Fibroblast of skin of left quadriceps (primary cell): Measurements from ENCODE around the gene ZAR1L.

Experiments used
- DNase-seq, 2 experiments: peaks; one replicate each; pipeline ENCODE4 v3.0.0-alpha.2; 2013; ENCODE audit warnings: low read depth in 2 of 2

The ZAR1L gene

DNA sequence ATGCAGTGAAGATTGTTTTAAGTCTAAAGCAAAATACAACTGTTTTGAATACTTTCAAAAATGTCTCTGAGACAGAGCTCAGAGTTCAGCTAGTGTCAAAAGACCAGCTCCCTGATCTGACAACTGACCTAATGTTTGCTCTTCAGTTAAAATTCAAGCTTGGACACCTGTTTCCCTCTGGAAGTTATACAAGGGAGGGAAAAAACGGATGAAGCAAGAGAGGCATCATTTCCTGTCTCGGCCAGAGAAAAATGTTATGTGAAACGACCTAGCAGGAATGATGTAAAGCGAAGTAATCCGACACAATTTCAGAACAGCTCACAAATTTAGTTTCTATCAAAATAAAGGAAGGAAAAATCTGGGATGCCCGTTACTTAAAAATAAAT is 59.4 kb downstream of the ZAR1L start:
- DNase-seq: peak; percentile 4 to 5

DNA sequence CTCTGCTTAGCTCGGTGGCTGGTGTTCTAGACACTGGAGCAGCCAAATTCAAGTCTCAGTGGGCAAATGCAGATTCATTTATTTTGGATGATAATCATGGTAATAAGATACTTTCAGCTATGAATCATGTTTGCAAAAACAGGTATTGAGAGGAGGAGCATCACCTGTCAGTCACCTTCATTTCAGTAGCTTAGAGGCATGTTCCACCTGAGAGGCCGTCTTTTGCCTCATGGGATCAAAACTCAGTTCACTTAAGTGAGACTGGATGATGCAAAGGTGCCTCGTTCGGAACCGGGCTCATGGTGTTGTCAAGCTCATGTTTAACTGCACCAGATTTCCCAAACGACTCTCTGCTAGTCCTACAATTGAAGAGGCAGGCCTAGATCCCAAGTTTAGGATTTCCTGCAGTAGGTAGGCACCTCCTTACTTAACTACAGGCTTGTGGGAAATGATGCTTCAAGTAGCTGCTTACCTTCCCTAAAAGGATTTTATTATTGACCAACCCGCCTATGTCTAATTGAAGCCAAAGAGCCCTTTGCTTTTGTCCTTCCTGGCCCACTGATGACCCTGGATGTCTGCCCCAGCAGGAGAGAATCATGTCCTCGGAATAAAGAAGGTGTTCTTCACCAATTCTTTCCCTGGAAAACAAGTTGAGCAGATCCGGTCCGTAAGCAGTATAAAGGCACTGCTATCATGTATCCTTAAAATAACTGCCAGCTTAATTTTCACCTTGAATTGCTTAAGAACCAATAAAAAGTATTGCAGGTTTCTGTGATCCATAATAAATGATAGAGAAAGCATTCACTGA is 60.0 kb downstream of the ZAR1L start:
- no peak for DNase-seq

DNA sequence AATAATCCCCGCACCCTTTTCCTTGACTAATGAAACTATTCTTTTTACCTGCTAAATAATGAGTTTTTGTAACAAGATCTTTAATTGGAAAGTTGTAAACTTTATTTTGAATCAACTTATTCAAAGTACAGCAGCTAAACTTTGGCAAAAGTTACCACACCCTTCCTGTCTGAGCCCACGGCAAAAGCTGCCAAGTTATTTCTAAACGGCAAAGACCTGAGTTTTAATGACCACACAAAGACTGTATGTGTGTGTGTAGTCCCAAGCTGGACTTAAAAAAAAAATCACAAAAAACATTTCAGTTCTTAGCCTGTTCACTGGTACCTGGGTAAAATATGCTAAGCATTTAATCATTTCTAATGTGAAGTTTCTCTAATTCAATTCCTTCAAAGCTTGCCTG is 60.7 kb downstream of the ZAR1L start:
- no peak for DNase-seq

DNA sequence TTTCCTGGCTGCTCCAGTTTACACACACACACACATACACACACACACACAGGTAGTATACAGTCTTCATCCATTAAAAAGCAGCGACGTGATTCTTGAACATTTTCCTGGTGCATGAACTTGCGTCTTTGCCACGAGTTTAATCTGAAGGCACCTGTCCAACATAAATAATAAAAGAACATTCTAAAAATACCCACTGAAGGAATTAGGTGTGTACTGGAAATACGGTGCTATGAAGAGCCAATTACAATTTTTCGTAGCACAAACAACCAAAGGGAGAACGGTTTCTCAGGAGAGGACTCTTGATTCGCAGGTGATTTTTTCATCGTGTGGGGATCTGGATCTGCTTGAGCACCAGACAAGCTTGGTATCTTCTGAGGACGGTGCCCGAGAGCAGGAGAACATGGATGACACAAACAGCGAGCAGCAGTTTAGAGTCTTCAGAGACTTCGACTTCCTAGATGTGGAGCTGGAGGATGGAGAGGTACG is 61.2 kb downstream of the ZAR1L start:
- DNase-seq: no peak
